Lung (tissue), 12 donors: ENCODE results near the gene LRP1B. TPM values are rescaled to one million over a fixed set of nuclear protein-coding genes. Genes with fewer than 3 reads are reported as not detected.

ENCODE experiments used
- ATAC-seq: fragments of 200-7000 bp; cut with Tn5 transposase; one replicate; pipeline ENCODE4 v1.9.1; 2020; ENCODE audit warnings: moderate number of reproducible peaks; ENCODE audit not compliant: insufficient read depth, low FRiP score
- DNase-seq, 3 donors: peaks; one replicate each; pipeline ENCODE4 v3.0.0-alpha.2; 2013 to 2017
- H3K27ac ChIP-seq, 2 donors: one replicate each; pipeline ENCODE4 v1.5.1; 2013; ENCODE audit warnings: mild to moderate bottlenecking in 2 of 2, moderate library complexity in 2 of 2, control low read depth in 1 of 2, inconsistent platforms in 1 of 2, low read depth in 1 of 2, low read length in 1 of 2
- H3K27me3 ChIP-seq, 3 donors: one replicate each; pipeline ENCODE4 v1.5.1; 2013; ENCODE audit warnings: low read length in 2 of 3; ENCODE audit not compliant: control insufficient read depth in 3 of 3, insufficient read depth in 3 of 3
- H3K36me3 ChIP-seq, 4 donors: one replicate each; pipeline ENCODE4 v1.5.1; 2013; ENCODE audit warnings: low read length in 4 of 4, mild to moderate bottlenecking in 1 of 4, moderate library complexity in 1 of 4; ENCODE audit not compliant: control insufficient read depth in 4 of 4, insufficient read depth in 4 of 4
- H3K4me1 ChIP-seq, 5 donors: one replicate each; pipeline ENCODE4 v1.5.1; 2013; ENCODE audit warnings: low read length in 5 of 5, mild to moderate bottlenecking in 2 of 5, moderate library complexity in 1 of 5; ENCODE audit not compliant: control insufficient read depth in 5 of 5, insufficient read depth in 5 of 5
- H3K4me3 ChIP-seq: one replicate; pipeline ENCODE4 v1.5.1; 2013; ENCODE audit warnings: mild to moderate bottlenecking, control low read depth, moderate library complexity
- H3K9ac ChIP-seq, 2 donors: one replicate each; pipeline ENCODE4 v1.5.1; 2013; ENCODE audit warnings: low read length in 2 of 2, control low read depth in 1 of 2; ENCODE audit not compliant: insufficient read depth in 1 of 2
- H3K9me3 ChIP-seq, 4 donors: one replicate each; pipeline ENCODE4 v1.5.1; 2013; ENCODE audit warnings: low read length in 3 of 4, mild to moderate bottlenecking in 1 of 4, moderate library complexity in 1 of 4; ENCODE audit not compliant: control insufficient read depth in 4 of 4, insufficient read depth in 3 of 4
- WGBS, 2 donors: extraction: QIAGEN DNeasy Blood & Tissue Kit; methylation state at CpG; one replicate each; pipeline ENCODE4 v1.1.7; 2013; 5-methylcytosine and 5-hydroxymethylcytosine counted together
- polyA plus RNA-seq, 2 donors: library from polyadenylated mRNA; stranded (reverse); fragments of 200-250 nt; gene quantifications; one replicate each; pipeline ENCODE4 v1.2.1, GENCODE V29; 2013
- total RNA-seq, 2 donors: library from RNA; depleted of rRNA in 1 of 2; stranded (reverse); fragments of >200 nt in 1 of 2; gene quantifications; one replicate each; pipeline ENCODE4 v1.2.1, GENCODE V29; 2014 to 2021
- TF ChIP-seq, protein P1 (sequence below): IDR thresholded peaks from 2 replicates; pipeline ENCODE4 v1.5.1; 2012; ENCODE audit warnings: mild to moderate bottlenecking; ENCODE audit errors: control extremely low read depth, extremely low read depth
- donor health status: control.
- donor health status: control.
- donor health status: Bipolar disorder and iron deficiency.
- donor health status: healthy.
- donor health status: DM: yes; HTN: yes; CAD: no.

Gene LRP1B
- total and polyA plus RNA-seq, 4 donors: 0.01 to 6.5 (median 0.16) TPM

DNA sequence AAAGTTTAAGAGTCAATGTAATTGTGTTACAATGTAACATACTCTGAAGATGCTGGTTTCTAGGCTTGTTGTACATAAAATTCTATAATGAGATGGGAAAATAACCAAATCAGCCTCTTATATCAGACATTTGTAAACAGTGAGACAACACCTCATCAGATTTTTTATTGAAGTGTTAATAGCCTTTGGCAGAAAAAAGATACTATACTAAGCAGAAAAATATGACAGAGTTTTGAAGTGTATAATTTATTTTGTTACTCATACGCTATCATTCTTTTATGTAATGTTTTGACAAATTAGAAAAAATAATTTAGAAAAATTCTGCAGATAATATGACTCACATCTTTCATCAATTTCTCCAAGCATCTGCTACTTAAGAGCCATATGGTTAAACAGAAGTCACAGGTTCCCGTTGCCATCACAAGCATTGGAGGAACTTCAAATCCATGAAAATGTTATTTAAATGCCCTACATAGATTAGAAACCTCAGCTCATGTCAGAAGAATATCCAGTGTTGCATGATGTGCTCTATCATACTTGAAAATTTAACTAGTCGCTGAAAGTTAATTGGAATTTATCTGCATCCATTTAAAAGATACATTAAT is 535.4 kb downstream of the LRP1B start:
- WGBS, 2 donors: 74 to 82% methylated on average over 3 of the region's 3 CpGs

DNA sequence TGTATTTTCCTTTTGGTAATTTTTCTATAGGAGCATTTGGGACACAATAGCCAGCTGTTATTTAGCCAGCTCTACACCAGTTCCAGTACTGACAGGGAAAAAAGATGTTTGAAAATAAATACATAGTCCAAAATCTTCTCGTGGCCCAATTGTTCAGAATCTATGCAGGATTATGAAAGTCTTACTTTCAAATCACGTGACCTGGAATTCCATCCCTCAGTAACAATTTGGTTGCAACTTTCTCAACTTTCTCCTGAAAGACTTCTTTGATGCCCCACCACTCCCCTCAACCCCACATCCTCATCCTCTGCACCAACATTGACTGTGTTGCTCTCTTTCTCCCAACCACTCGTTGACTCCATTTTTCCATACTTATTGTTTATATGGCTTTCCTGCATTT is 539.0 kb downstream of the LRP1B start:
- Histone ChIP-seq H3K4me1 (peaks cover 0 to 4% (median 0%) of the 10 kb centered on the region in 5 donors), H3K27me3 (no peaks in the 10 kb centered on the region), H3K27ac (no peak overlapping the region), H3K9ac (no peak overlapping the region), H3K4me3 (no peak overlapping the region), H3K9me3 (peaks cover 0 to 7% (median 4%) of the 10 kb centered on the region in 4 donors), H3K36me3 (no peaks in the 10 kb centered on the region)
- DNase-seq (no peak), ATAC-seq (no peak)
- 76 to 81% methylated on average over 3 of the region's 3 CpGs for WGBS, 2 donors
- TF ChIP-seq, protein P1, sequence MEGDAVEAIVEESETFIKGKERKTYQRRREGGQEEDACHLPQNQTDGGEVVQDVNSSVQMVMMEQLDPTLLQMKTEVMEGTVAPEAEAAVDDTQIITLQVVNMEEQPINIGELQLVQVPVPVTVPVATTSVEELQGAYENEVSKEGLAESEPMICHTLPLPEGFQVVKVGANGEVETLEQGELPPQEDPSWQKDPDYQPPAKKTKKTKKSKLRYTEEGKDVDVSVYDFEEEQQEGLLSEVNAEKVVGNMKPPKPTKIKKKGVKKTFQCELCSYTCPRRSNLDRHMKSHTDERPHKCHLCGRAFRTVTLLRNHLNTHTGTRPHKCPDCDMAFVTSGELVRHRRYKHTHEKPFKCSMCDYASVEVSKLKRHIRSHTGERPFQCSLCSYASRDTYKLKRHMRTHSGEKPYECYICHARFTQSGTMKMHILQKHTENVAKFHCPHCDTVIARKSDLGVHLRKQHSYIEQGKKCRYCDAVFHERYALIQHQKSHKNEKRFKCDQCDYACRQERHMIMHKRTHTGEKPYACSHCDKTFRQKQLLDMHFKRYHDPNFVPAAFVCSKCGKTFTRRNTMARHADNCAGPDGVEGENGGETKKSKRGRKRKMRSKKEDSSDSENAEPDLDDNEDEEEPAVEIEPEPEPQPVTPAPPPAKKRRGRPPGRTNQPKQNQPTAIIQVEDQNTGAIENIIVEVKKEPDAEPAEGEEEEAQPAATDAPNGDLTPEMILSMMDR: no peak

More for the DNA sequence above, 535.4 kb downstream of the LRP1B start:
- Histone ChIP-seq H3K9me3 (peaks cover 0 to 7% (median 4%) of the 10 kb centered on the region in 4 donors), H3K27me3 (no peaks in the 10 kb centered on the region), H3K36me3 (no peaks in the 10 kb centered on the region), H3K27ac (no peak overlapping the region), H3K4me3 (no peak overlapping the region), H3K4me1 (peaks cover 0 to 2% (median 0%) of the 10 kb centered on the region in 5 donors), H3K9ac (no peak overlapping the region)
- no peak for ATAC-seq
- DNase-seq: peak; percentile 19 to 93 (median 92)
- TF ChIP-seq, protein P1: no peak

DNA sequence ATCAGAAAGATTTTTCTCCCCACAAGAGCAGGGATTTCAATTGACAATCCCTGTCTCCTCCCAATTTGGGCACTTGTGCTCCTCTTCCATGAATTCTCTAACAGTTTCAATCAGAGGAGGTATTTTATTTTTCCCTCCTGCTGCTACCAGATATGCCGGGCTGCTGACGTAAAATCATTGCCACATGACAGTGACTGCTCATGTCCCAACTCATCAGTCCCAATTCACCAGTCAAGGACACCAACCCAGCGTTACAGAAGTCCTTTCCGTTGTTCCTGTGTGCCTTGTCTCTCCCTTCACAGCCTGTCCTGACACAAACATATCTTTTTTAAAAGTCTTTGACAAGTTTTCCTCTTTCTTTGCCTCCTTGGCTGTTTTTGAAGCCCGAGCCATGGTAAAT is 540.2 kb downstream of the LRP1B start:
- H3K27me3 ChIP-seq: no peaks in the 10 kb centered on the region
- no peak overlapping the region for H3K27ac ChIP-seq
- TF ChIP-seq, protein P1: no peak
- H3K9me3 ChIP-seq: peaks cover 0 to 7% (median 4%) of the 10 kb centered on the region in 4 donors
- no peak overlapping the region for H3K4me3 ChIP-seq
- H3K9ac ChIP-seq: no peak overlapping the region
- DNase-seq: no peak
- no peak for ATAC-seq
- no peaks in the 10 kb centered on the region for H3K36me3 ChIP-seq
- peaks cover 0 to 4% (median 0%) of the 10 kb centered on the region in 5 donors for H3K4me1 ChIP-seq
- WGBS, 2 donors: 84 to 93% methylated on average over 5 of the region's 5 CpGs
